ENCODE data around the gene WDR72.

The WDR72 gene

DNA sequence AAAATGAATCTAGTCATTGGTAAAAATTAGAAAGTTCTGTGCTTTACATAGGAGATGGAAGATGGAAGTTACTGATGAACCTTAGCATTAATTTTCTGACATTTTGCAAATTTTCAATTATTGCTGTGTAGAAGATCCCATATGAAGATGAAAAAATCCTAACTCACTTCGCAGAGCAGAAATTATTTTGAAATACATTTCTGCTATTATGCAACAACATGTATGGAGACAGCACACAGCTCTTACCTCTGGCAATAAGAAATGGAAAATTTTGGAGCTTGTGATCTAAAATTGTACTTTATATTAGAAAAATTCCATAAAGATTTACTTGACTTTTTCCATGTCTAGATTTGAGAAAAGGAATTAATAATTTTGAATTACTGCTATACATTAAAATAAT is 177.9 kb downstream of the WDR72 start:
- H3K27me3 ChIP-seq (ENCODE audit: control insufficient read depth, insufficient read depth, low read length) = no peaks in the 10 kb centered on the region
- H3K9ac ChIP-seq (ENCODE audit: low read depth, low read length) = no peak overlapping the region
- no peaks in the 10 kb centered on the region for H3K4me1 ChIP-seq (ENCODE audit: control insufficient read depth, insufficient read depth, low read length)
- H3K4me3 ChIP-seq (ENCODE audit: low read depth, low read length) = no peak overlapping the region
- no peaks in the 10 kb centered on the region for H3K9me3 ChIP-seq (ENCODE audit: control insufficient read depth, insufficient read depth, low read length)
- no peaks in the 10 kb centered on the region for H3K36me3 ChIP-seq (ENCODE audit: control insufficient read depth, insufficient read depth, low read length)

DNA sequence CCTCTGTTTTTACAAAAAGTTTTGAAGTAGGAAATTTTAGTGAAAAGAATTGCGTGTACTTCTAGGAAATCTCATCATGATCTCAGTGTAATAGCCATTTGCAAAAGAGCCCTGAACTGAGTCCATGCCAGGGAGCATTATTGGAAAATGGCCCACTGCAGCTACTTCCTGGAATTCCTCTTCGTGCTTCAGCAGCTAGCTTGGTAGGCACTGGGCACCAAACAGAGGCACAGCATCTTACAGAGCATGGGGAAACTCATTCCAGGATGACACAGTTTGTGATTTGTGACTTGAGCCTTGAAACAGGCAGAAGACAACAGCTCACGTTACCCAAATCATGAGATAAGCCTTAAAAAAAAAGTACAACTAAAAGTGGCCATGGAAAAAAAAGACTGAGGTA is 179.1 kb downstream of the WDR72 start:
- Histone ChIP-seq H3K36me3 (ENCODE audit: control insufficient read depth, insufficient read depth, low read length) (no peaks in the 10 kb centered on the region), H3K9me3 (ENCODE audit: control insufficient read depth, insufficient read depth, low read length) (no peaks in the 10 kb centered on the region), H3K4me3 (ENCODE audit: low read depth, low read length) (no peak overlapping the region), H3K27me3 (ENCODE audit: control insufficient read depth, insufficient read depth, low read length) (no peaks in the 10 kb centered on the region), H3K9ac (ENCODE audit: low read depth, low read length) (no peak overlapping the region), H3K4me1 (ENCODE audit: control insufficient read depth, insufficient read depth, low read length) (no peaks in the 10 kb centered on the region)

DNA sequence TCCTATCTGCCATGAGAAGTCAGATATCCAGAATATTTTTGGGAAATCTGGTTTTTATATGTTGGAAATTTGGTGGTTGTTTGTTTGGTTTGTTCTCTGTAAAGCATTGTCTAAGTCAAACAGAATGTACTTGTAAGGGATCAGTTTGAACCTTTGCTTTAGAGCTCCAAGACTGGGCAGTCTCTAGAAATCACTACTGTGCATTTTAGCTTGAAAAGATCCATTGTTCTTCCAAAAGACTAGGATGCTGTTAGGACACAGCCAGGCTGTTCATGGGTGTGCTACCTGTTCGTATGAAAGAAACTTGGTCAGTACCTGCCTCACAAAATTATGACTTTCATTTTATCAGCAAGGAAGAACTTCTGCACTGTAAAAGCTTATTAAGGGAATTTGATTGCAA is 182.6 kb downstream of the WDR72 start:
- Histone ChIP-seq H3K4me3 (ENCODE audit: low read depth, low read length) (no peak overlapping the region), H3K9ac (ENCODE audit: low read depth, low read length) (no peak overlapping the region), H3K36me3 (ENCODE audit: control insufficient read depth, insufficient read depth, low read length) (no peaks in the 10 kb centered on the region), H3K4me1 (ENCODE audit: control insufficient read depth, insufficient read depth, low read length) (no peaks in the 10 kb centered on the region), H3K27me3 (ENCODE audit: control insufficient read depth, insufficient read depth, low read length) (no peaks in the 10 kb centered on the region), H3K9me3 (ENCODE audit: control insufficient read depth, insufficient read depth, low read length) (no peaks in the 10 kb centered on the region)

DNA sequence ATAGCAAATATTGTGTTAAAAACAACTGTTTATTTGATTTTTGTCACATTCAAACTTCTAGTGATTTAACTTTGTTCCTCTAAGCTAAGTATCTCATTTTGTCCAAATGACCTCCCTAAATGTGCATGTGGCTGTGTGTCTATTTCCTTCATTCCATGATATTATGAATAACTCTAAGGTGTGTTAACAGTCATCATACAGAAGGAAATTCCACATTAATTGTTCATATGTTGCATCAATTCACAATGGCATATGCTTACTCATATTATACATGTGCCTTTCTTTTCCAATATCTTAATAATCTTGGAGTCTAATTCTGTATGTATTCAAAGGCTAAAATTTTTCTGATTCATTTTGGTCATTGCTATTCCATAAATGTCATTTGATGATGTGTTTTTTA is 186.4 kb downstream of the WDR72 start:
- Histone ChIP-seq H3K9ac (ENCODE audit: low read depth, low read length) (no peak overlapping the region), H3K36me3 (ENCODE audit: control insufficient read depth, insufficient read depth, low read length) (no peaks in the 10 kb centered on the region), H3K4me3 (ENCODE audit: low read depth, low read length) (no peak overlapping the region), H3K9me3 (ENCODE audit: control insufficient read depth, insufficient read depth, low read length) (no peaks in the 10 kb centered on the region), H3K4me1 (ENCODE audit: control insufficient read depth, insufficient read depth, low read length) (no peaks in the 10 kb centered on the region), H3K27me3 (ENCODE audit: control insufficient read depth, insufficient read depth, low read length) (no peaks in the 10 kb centered on the region)

DNA sequence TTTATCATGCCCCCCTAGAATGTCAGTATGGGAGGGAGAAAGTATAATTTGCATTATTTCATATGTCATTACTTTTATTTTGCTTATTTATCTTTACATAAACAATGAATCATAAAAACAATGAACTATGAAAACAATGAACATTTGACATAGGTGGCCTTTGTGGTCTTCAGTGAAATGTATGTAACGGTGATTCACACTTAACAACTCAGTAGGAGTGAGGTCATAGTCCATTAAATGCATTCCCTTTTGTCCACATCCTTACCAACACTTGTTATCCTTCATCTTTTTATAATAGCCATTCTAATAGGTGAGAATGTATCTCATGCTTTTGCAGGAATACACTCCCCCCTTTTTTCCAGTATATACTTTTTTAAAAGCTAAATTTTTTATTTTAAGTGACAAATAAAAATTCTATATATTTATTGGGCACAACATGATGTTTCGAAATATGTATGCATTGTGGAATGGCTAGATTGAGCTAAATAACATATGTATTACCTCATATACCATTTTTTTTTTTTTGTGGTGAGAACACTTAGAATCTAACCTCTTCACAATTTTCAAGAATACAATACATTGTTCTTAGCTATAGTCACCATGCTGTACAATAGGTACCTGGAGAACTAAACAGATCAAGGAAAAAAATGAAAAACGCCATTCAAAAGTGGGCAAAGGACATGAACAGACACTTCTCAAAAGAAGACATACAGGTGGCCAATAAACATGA is 189.5 kb downstream of the WDR72 start:
- no peak overlapping the region for H3K4me3 ChIP-seq (ENCODE audit: low read depth, low read length)
- no peaks in the 10 kb centered on the region for H3K9me3 ChIP-seq (ENCODE audit: control insufficient read depth, insufficient read depth, low read length)
- no peaks in the 10 kb centered on the region for H3K36me3 ChIP-seq (ENCODE audit: control insufficient read depth, insufficient read depth, low read length)

DNA sequence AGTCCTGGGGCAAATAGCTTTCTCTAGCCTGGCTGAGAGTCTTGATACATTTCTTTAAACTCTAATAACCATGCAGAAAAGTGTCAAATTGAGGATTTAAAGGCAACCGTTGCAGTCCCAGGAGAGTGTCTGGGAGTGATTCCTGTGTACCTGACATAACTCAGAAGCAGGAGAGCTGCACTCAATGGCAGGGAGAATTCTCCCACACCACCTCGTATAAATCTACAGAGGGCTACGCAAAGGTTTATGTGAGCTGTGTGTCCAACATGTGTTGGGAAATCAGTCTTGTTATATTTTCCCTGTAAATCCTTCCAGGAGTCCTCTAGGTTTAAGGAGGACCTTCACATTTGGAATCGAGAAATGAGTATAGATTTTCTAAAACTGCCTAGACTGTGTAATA is 192.6 kb downstream of the WDR72 start:
- Histone ChIP-seq H3K9ac (ENCODE audit: low read depth, low read length) (no peak overlapping the region), H3K27me3 (ENCODE audit: control insufficient read depth, insufficient read depth, low read length) (no peaks in the 10 kb centered on the region), H3K9me3 (ENCODE audit: control insufficient read depth, insufficient read depth, low read length) (no peaks in the 10 kb centered on the region), H3K36me3 (ENCODE audit: control insufficient read depth, insufficient read depth, low read length) (no peaks in the 10 kb centered on the region), H3K4me1 (ENCODE audit: control insufficient read depth, insufficient read depth, low read length) (no peaks in the 10 kb centered on the region), H3K4me3 (ENCODE audit: low read depth, low read length) (no peak overlapping the region)

More for the DNA sequence above, 189.5 kb downstream of the WDR72 start:
- H3K27me3 ChIP-seq (ENCODE audit: control insufficient read depth, insufficient read depth, low read length) = no peaks in the 10 kb centered on the region
- no peaks in the 10 kb centered on the region for H3K4me1 ChIP-seq (ENCODE audit: control insufficient read depth, insufficient read depth, low read length)
- H3K9ac ChIP-seq (ENCODE audit: low read depth, low read length) = no peak overlapping the region

DNA sequence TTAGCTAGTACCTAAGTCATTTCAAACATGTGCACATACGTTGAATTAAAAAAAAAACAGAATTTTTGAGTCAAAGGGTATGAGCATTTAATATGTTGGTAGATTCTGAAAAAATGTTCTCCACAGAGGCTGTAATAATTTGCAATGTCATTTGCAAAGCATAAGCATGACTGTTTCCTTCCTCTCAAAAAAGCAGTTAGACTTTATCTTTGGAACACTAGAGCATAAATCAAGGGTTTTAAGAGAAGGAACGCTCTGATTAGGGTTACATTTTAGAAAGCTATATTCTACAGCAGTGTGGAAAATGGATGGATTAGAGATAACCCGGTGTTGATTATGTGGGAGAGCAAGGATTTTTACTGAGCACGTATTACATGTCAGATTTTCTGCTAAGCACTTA is 193.7 kb downstream of the WDR72 start:
- peaks cover 3% of the 10 kb centered on the region for H3K4me1 ChIP-seq (ENCODE audit: control insufficient read depth, insufficient read depth, low read length)

DNA sequence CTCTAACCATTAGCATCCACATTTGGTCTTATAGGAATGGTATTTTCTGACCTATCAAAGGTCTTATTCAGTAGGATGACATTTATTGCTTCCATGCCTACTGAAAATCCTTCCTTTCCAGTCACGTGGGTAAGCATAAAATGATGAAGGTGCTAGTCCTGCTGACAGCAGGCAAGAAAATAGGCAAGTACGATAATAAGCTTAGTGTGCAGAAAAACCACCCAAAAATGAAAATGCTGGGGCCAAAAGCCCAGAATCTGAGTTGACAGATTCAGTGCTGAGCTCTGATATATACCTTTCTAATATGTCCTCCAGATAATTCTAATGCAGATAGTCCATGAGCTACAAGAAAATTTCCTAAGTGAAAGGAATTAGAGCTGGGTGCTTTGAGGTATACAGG is 194.8 kb downstream of the WDR72 start:
- Histone ChIP-seq H3K36me3 (ENCODE audit: control insufficient read depth, insufficient read depth, low read length) (no peaks in the 10 kb centered on the region), H3K27me3 (ENCODE audit: control insufficient read depth, insufficient read depth, low read length) (no peaks in the 10 kb centered on the region), H3K9me3 (ENCODE audit: control insufficient read depth, insufficient read depth, low read length) (no peaks in the 10 kb centered on the region), H3K4me3 (ENCODE audit: low read depth, low read length) (no peak overlapping the region), H3K4me1 (ENCODE audit: control insufficient read depth, insufficient read depth, low read length) (peaks cover 9% of the 10 kb centered on the region), H3K9ac (ENCODE audit: low read depth, low read length) (no peak overlapping the region)

More for the DNA sequence above, 193.7 kb downstream of the WDR72 start:
- Histone ChIP-seq H3K27me3 (ENCODE audit: control insufficient read depth, insufficient read depth, low read length) (no peaks in the 10 kb centered on the region), H3K9me3 (ENCODE audit: control insufficient read depth, insufficient read depth, low read length) (no peaks in the 10 kb centered on the region), H3K36me3 (ENCODE audit: control insufficient read depth, insufficient read depth, low read length) (no peaks in the 10 kb centered on the region), H3K4me3 (ENCODE audit: low read depth, low read length) (no peak overlapping the region), H3K9ac (ENCODE audit: low read depth, low read length) (no peak overlapping the region)

DNA sequence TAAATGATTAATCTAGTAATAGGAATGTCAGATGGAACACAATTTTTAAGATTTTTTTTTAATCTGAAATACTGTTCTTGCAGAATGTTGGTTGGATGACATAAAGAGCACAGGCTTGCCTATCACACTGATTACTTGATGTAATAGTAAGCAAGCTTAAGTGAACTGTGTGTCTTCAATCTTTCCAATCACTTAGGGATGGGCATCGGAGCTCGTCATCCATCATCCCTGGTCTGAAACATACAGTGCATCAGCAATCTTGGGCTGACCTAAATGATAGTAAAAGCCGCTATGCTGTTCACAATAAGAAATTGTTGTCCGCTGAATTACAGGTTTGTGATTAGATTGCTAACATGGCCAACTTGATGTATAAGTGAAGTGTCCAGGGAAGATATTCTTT is 195.8 kb downstream of the WDR72 start:
- no peaks in the 10 kb centered on the region for H3K9me3 ChIP-seq (ENCODE audit: control insufficient read depth, insufficient read depth, low read length)
- H3K36me3 ChIP-seq (ENCODE audit: control insufficient read depth, insufficient read depth, low read length) = no peaks in the 10 kb centered on the region
- H3K27me3 ChIP-seq (ENCODE audit: control insufficient read depth, insufficient read depth, low read length) = no peaks in the 10 kb centered on the region
- H3K4me3 ChIP-seq (ENCODE audit: low read depth, low read length) = no peak overlapping the region
- H3K9ac ChIP-seq (ENCODE audit: low read depth, low read length) = no peak overlapping the region
- H3K4me1 ChIP-seq (ENCODE audit: control insufficient read depth, insufficient read depth, low read length) = peaks cover 17% of the 10 kb centered on the region

DNA sequence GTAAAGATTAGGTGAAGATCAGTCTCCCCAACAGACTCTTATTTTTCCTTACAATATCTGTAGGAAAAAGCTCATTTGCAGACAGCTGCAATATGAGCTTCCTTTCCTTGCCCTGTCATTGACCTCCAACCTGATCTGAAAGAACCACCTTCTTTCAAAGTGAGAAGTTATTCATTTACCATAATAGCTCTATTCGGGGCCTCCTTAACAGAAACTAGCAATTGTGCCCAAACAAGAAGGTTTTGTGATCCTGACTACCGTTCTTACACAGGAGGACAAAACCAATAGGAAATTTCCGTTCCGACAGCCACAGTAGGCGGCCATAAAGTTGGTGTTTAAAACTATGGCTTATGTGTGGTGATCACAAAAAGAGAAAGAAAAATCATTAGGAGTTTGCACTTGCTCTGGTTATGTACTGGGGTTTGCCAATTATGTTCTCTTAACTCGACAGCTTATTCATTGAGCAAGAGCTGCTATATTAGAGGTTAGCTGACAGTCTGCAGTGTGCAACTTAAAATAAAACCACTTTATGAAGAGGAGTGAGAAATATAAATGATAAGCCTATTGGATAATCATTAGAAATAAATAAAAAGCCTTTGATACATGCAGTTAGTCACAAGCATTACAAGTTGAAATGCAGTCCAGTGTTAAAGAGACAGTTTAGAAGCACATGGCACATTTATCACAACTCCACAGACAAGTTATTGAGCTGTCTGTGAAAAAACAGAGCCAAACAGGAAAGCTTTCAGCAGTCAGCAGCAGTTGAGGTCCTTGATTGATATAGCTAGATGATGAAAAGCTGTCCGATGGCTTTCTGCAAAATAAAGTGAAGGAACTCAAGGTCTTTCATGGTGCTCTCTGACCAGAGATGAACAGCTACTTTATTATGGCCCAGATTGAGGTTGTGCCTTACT is 199.8 kb downstream of the WDR72 start:
- H3K4me1 ChIP-seq (ENCODE audit: control insufficient read depth, insufficient read depth, low read length) = peaks cover 19% of the 10 kb centered on the region
- H3K9ac ChIP-seq (ENCODE audit: low read depth, low read length) = no peak overlapping the region
- no peak overlapping the region for H3K4me3 ChIP-seq (ENCODE audit: low read depth, low read length)
- H3K36me3 ChIP-seq (ENCODE audit: control insufficient read depth, insufficient read depth, low read length) = no peaks in the 10 kb centered on the region
- H3K27me3 ChIP-seq (ENCODE audit: control insufficient read depth, insufficient read depth, low read length) = no peaks in the 10 kb centered on the region
- H3K9me3 ChIP-seq (ENCODE audit: control insufficient read depth, insufficient read depth, low read length) = no peaks in the 10 kb centered on the region

DNA sequence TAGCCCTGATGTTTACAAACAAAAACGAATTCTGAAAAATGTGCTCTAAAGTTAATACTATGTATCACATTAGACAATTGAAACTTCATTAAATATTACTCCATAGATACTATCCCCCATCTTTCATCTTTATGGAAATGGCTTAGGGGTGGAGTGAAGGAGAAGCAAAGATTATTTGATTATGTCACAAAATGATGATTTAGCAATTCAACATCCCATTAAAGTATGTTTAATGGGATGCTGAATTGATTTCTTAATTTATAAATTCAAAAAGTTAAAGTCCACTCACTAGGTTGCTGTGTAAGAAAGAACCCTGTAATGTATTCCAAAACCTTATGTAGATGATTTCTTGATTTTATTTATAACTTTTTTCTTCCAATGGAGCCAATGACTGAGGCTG is 201.1 kb downstream of the WDR72 start:
- Histone ChIP-seq H3K9ac (ENCODE audit: low read depth, low read length) (no peak overlapping the region), H3K4me1 (ENCODE audit: control insufficient read depth, insufficient read depth, low read length) (peaks cover 19% of the 10 kb centered on the region), H3K9me3 (ENCODE audit: control insufficient read depth, insufficient read depth, low read length) (no peaks in the 10 kb centered on the region), H3K27me3 (ENCODE audit: control insufficient read depth, insufficient read depth, low read length) (no peaks in the 10 kb centered on the region), H3K4me3 (ENCODE audit: low read depth, low read length) (no peak overlapping the region), H3K36me3 (ENCODE audit: control insufficient read depth, insufficient read depth, low read length) (no peaks in the 10 kb centered on the region)

DNA sequence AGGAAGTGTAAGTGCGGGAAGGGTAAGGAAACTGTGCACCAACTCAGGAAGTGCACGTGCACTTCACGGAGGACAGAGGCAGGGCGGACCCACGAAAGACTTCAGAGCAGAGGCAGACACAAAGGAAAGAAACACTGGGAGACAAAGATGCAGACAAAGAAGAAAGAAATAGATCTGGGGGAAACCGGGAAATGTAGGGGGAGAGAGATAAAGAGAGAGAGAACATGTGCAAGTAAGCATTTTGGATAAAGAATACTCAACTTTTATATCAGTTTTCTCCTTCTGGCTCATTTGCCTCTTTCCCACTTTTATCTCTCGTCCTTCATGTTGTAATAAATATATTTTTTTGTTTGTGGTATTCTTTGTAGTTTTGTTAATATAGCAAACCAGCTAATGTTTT is 204.2 kb downstream of the WDR72 start:
- H3K4me1 ChIP-seq (ENCODE audit: control insufficient read depth, insufficient read depth, low read length) = peaks cover 16% of the 10 kb centered on the region
- no peaks in the 10 kb centered on the region for H3K36me3 ChIP-seq (ENCODE audit: control insufficient read depth, insufficient read depth, low read length)
- no peaks in the 10 kb centered on the region for H3K27me3 ChIP-seq (ENCODE audit: control insufficient read depth, insufficient read depth, low read length)
- H3K9me3 ChIP-seq (ENCODE audit: control insufficient read depth, insufficient read depth, low read length) = no peaks in the 10 kb centered on the region
- H3K9ac ChIP-seq (ENCODE audit: low read depth, low read length) = no peak overlapping the region
- H3K4me3 ChIP-seq (ENCODE audit: low read depth, low read length) = no peak overlapping the region
